Urinary bladder (tissue), 4 donors: ENCODE results near the gene TMEM81. TPM values are rescaled to one million over a fixed set of nuclear protein-coding genes. Genes with fewer than 3 reads are reported as not detected.

ENCODE experiments used
- DNase-seq: peaks from one replicate; pipeline ENCODE4 v3.0.0-alpha.2; 2015; ENCODE audit errors: extremely low spot score
- H3K27ac ChIP-seq: one replicate; pipeline ENCODE4 v1.5.1; 2013; ENCODE audit warnings: low read depth, mild to moderate bottlenecking, moderate library complexity
- H3K36me3 ChIP-seq: one replicate; pipeline ENCODE4 v1.6.1; 2013; ENCODE audit warnings: mild to moderate bottlenecking, moderate library complexity; ENCODE audit not compliant: insufficient read depth
- H3K4me1 ChIP-seq: one replicate; pipeline ENCODE4 v1.6.1; 2013; ENCODE audit warnings: mild to moderate bottlenecking, moderate library complexity; ENCODE audit not compliant: insufficient read depth
- H3K4me3 ChIP-seq: one replicate; pipeline ENCODE4 v1.5.1; 2013; ENCODE audit warnings: low read depth, low read length
- WGBS: extraction: QIAGEN DNeasy Blood & Tissue Kit; methylation state at CpG from one replicate; pipeline ENCODE4 v1.1.7; 2013; 5-methylcytosine and 5-hydroxymethylcytosine counted together
- polyA plus RNA-seq: library from polyadenylated mRNA; stranded (reverse); fragments of 200-250 nt; gene quantifications from one replicate; pipeline ENCODE4 v1.2.3, GENCODE V29; 2013
- total RNA-seq: library from RNA; depleted of rRNA; stranded (reverse); fragments of >200 nt; gene quantifications from one replicate; pipeline ENCODE4 v1.2.3, GENCODE V29; 2014
- donor health status: healthy with polysubstance abuse.
- donor health status: healthy.

The TMEM81 gene
- total and polyA plus RNA-seq, 2 donors: 0.74 to 1.5 TPM

DNA sequence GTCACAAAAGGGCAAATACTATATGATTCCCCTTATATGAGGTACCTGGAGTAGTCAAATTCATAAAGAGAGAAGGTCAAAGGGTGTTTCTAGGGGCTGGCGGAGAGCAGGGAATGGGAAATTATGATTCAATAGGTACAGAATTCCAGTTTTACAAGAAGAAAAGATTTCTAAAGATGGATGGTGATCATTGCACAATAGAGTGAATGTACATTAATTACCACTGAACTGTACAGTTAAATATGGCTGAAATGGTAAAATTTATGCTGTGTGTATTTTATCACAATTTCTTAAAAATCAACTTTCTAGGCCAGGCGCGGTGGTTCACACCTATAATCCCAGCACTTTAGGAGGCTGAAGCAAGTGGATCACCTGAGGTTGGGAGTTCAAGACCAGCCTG lies 18.1 kb upstream of the TMEM81 start:
- peaks cover 14% of the 10 kb centered on the region for H3K36me3 ChIP-seq
- H3K4me1 ChIP-seq: no peaks in the 10 kb centered on the region
- no peak overlapping the region for H3K4me3 ChIP-seq
- H3K27ac ChIP-seq: no peak overlapping the region
- WGBS: 96% methylated on average over 3 of the region's 3 CpGs
- DNase-seq: no peak

DNA sequence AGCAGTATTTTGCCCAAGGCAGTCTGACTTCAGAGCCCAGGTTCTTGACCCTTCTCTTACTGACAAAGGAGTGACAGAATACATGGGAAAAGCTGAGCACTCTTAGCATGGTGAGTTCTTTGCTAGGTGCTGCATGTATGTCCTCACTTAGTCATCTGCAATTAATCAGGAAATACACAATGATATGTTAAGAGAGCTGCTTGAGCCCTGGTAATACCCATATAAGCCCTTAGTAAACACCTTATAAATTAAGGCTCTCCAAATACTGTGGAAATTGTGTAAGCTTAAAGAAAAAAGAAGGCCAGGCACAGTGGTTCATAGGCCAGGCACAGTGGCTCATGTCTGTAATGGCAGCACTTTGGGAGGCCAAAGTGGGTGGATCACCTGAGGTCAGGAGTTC lies 14.0 kb upstream of the TMEM81 start:
- DNase-seq: no peak
- H3K27ac ChIP-seq: no peak overlapping the region
- H3K4me1 ChIP-seq: no peaks in the 10 kb centered on the region
- H3K4me3 ChIP-seq: no peak overlapping the region
- peaks cover 15% of the 10 kb centered on the region for H3K36me3 ChIP-seq

DNA sequence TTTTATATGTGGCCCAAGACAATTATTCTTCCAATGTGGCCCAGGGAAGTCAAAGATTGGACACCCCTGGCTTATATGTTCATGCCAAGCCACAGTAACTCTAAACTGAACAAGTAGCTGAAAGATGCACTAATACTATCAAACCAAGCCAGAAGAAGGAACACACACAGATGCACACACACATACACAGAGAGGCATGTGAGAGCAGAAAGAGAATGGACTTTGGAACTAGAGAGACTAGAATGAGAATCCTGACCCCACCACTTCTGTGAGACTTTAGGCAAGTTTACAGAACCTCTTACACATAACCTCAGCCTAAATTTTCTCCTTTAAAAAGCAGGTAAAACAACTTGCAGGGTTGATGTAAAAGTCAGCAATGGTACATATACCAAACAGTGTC lies 11.2 kb upstream of the TMEM81 start:
- H3K27ac ChIP-seq: no peak overlapping the region
- H3K4me1 ChIP-seq: no peaks in the 10 kb centered on the region
- DNase-seq: no peak
- H3K36me3 ChIP-seq: peaks cover 10% of the 10 kb centered on the region
- H3K4me3 ChIP-seq: no peak overlapping the region

DNA sequence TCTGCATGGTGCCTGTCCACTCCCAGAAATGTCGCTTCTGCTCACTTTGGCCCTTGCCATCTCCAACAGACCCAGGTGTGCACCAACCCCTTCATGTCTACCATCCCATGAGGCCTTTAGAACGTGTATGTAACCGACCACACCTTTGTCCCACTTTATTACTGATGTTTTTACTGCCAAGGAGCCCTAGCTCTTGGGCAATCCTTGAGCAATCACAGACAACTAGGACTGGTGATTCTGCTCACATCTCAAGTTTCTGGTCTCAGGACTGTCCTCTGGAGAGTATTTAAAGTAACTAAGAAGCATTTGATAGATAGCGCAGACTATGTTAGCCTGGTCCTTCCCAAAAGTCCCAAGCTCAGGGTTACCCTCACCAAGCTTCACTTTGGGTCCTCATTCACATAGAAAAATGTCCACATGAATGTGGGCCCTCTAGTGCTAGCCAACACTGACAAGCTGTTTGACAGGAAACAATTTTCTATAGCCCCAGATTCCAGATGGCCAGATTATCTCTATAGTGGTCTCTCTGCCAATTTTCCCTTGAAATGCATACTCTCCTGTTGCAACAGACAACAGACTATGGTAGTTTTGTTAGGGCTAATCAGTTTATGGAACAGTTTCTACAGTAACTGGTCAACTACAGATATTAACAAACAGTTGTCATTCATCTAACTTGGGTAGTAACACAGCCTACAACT lies 6.9 kb upstream of the TMEM81 start:
- Histone ChIP-seq H3K36me3 (peaks cover 6% of the 10 kb centered on the region), H3K4me3 (no peak overlapping the region), H3K4me1 (no peaks in the 10 kb centered on the region), H3K27ac (no peak overlapping the region)
- 86% methylated on average over 4 of the region's 4 CpGs for WGBS
- no peak for DNase-seq

DNA sequence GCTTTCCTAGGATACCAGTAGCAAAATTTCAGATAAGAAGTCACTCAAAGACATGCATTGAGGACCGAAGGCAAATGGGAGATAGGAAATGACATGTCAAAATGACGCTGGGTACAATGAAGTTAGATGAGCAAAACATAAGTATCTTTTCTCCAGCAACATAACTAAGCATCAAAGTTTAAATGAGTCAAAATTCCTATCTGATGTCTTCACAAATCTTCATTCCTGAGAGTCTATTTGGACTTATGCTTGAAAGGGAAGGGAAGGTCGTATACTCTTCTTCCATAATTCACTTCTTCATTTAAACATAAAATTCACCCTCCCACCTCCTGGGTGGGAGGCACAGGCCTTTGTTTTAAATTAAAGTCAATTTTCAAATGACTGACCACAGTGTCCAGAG lies 4.1 kb upstream of the TMEM81 start:
- WGBS: 90% methylated on average over 3 of the region's 3 CpGs
- H3K4me1 ChIP-seq: no peaks in the 10 kb centered on the region
- H3K27ac ChIP-seq: no peak overlapping the region
- peaks cover 10% of the 10 kb centered on the region for H3K36me3 ChIP-seq
- DNase-seq: no peak
- no peak overlapping the region for H3K4me3 ChIP-seq

DNA sequence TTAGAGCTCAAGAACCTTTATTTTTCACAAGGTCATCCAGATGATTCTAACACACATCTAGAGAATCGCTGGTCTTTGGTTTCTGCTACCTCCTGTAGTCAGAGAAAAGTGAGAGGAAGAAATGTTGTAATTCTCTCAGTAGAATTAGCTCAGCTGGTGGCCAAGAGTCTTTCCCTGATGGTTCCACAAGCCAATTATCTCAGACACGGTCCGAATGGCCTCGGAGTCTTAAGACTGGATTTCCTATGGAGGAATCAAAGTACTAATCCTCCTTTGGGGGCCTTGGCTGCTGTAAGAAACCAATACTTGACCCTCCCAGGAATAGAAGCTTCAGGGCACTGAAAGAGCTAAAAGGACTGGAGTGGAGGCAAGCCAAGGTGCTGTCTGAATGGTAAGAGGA lies 1.8 kb downstream of the TMEM81 start:
- no peaks in the 10 kb centered on the region for H3K4me1 ChIP-seq
- H3K27ac ChIP-seq: no peak overlapping the region
- WGBS: 92% methylated on average over 4 of the region's 4 CpGs
- H3K4me3 ChIP-seq: no peak overlapping the region
- peaks cover 4% of the 10 kb centered on the region for H3K36me3 ChIP-seq
- no peak for DNase-seq

GRCh38 chr1:205077934-205078311 lies 6.3 kb downstream of the TMEM81 start:
- no peaks in the 10 kb centered on the region for H3K4me1 ChIP-seq
- no peaks in the 10 kb centered on the region for H3K36me3 ChIP-seq
- WGBS: 86% methylated on average over 1 of the region's 1 CpG
- DNase-seq: no peak
- no peak overlapping the region for H3K27ac ChIP-seq
- no peak overlapping the region for H3K4me3 ChIP-seq

DNA sequence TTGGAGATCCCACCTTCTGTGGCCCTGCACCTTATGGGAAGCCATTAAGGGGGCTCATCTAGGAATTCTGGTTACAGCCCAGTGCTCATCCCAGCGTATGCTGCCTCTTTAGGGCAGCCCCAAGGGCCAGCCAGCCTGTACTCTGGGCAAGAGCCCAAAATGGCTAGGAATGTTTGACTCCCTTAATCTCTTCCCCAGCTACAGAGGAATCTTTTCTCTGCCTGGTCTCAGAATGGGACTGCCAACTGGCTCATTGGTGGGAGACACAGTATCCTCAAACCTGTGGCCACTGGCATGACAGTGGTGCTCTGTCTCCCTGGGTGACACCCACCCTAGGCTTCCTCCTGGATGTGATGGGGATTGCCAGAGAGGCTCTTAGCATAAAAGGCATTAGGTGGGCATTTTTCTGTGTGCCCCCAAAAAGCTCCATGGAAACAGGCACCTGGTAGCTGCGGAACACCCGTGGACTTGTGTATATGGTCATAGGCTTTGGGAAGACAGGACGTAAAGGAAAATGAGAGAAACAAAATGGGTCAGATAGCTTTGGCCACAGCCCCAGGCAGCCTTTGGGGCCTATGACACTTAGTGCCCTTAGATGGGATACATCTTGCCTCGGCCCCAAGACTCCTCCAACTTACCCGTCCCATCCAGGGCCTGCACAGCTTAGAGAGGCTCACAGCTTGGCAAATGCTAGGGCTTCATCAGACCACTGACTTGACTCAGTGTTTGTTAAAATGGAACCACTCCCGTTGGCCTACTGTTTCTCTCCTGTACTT lies 6.9 kb downstream of the TMEM81 start:
- no peak overlapping the region for H3K27ac ChIP-seq
- no peaks in the 10 kb centered on the region for H3K4me1 ChIP-seq
- H3K4me3 ChIP-seq: no peak overlapping the region
- WGBS: 81% methylated on average over 7 of the region's 7 CpGs
- DNase-seq: no peak
- H3K36me3 ChIP-seq: no peaks in the 10 kb centered on the region

- 80% methylated on average over 4 of the region's 4 CpGs for WGBS
- Histone ChIP-seq H3K36me3 (no peaks in the 10 kb centered on the region), H3K4me1 (no peaks in the 10 kb centered on the region), H3K4me3 (no peak overlapping the region), H3K27ac (no peak overlapping the region)
- no peak for DNase-seq
Observed at GRCh38 chr1:205076245-205076761, 8.0 kb downstream of the TMEM81 start.

- DNase-seq: no peak
- no peaks in the 10 kb centered on the region for H3K4me1 ChIP-seq
Observed at GRCh38 chr1:205075642-205076155, 8.6 kb downstream of the TMEM81 start.

DNA sequence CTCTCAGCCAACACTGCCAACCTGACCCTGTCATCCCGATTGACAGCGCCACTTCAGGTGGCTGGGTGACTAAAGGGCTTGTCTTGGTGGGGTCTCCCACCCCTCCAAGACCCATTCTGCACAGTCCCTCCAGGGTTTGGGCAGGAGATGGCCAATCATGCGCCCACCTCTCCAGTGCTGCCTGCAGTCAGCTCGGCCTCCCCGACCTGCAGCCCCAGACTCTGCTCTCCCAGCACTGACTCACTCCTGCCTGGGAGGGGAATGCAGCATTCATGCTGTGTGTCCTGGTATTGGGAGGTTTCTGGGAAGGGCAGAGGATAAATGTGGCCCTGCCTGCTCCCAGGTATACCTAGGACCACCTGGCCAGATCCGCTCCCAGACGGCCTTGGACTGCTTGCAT lies 9.7 kb downstream of the TMEM81 start:
- H3K4me1 ChIP-seq: no peaks in the 10 kb centered on the region
- DNase-seq: no peak
- H3K4me3 ChIP-seq: no peak overlapping the region
- no peak overlapping the region for H3K27ac ChIP-seq
- no peaks in the 10 kb centered on the region for H3K36me3 ChIP-seq
- WGBS: 93% methylated on average over 7 of the region's 7 CpGs

More at GRCh38 chr1:205075642-205076155, 8.6 kb downstream of the TMEM81 start:
- 70% methylated on average over 7 of the region's 7 CpGs for WGBS
- no peaks in the 10 kb centered on the region for H3K36me3 ChIP-seq
- H3K27ac ChIP-seq: no peak overlapping the region
- H3K4me3 ChIP-seq: no peak overlapping the region

- Histone ChIP-seq H3K27ac (no peak overlapping the region), H3K36me3 (no peaks in the 10 kb centered on the region), H3K4me3 (no peak overlapping the region), H3K4me1 (no peaks in the 10 kb centered on the region)
- WGBS: 94% methylated on average over 11 of the region's 11 CpGs
- no peak for DNase-seq
Observed at GRCh38 chr1:205074084-205074483, 10.2 kb downstream of the TMEM81 start.

- Histone ChIP-seq H3K4me3 (no peak overlapping the region), H3K27ac (no peak overlapping the region), H3K36me3 (no peaks in the 10 kb centered on the region), H3K4me1 (no peaks in the 10 kb centered on the region)
- no peak for DNase-seq
- WGBS: 90% methylated on average over 12 of the region's 12 CpGs
Observed at GRCh38 chr1:205073511-205073910, 10.7 kb downstream of the TMEM81 start.

DNA sequence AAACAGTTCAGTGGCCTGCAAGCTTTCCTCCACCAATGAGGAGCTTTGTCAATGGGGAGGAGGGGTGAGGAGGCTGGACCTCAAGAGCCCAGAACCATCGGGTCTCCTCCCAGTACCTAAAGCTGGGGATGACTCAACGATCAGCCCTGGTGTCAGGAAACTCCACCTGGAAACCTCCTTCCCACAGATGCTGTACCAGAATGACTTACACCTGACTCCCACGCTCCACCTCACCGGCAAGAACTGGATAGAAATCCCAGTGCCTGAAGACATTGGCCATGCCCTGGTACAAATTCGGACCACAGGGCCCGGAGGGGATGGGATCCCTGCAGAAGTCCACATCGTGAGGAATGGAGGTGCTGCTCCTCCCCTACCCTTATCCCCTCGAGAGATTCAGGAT lies 11.4 kb downstream of the TMEM81 start:
- WGBS: 90% methylated on average over 8 of the region's 8 CpGs
- no peak overlapping the region for H3K4me3 ChIP-seq
- H3K27ac ChIP-seq: no peak overlapping the region
- no peaks in the 10 kb centered on the region for H3K4me1 ChIP-seq
- no peak for DNase-seq
- H3K36me3 ChIP-seq: no peaks in the 10 kb centered on the region
